Liver (tissue), 9 donors: Measurements from ENCODE around the gene MCCD1. TPM values are rescaled to one million over a fixed set of nuclear protein-coding genes. Genes with fewer than 3 reads are reported as not detected.
A peak's percentile ranks its signal among the peaks of the same experiment; 100 is the strongest.

Source experiments
- DNase-seq: peaks from one replicate; pipeline ENCODE4 v3.0.0-alpha.2; 2017; ENCODE audit warnings: low spot score
- H3K27ac ChIP-seq, 2 donors: one replicate each; pipeline ENCODE4 v1.7.0; 2013; ENCODE audit warnings: inconsistent platforms in 2 of 2, low read length in 2 of 2, control low read depth in 1 of 2, low read depth in 1 of 2, mild to moderate bottlenecking in 1 of 2
- H3K27me3 ChIP-seq, 4 donors: one replicate each; pipeline versions ENCODE4 v1.6.1 to v1.7.0; 2013; ENCODE audit warnings: low read length in 3 of 4, inconsistent platforms in 1 of 4, mild to moderate bottlenecking in 1 of 4, moderate library complexity in 1 of 4; ENCODE audit not compliant: control insufficient read depth in 4 of 4, insufficient read depth in 4 of 4
- H3K36me3 ChIP-seq, 4 donors: one replicate each; pipeline versions ENCODE4 v1.6.1 to v1.7.0; 2013; ENCODE audit warnings: low read length in 3 of 4, mild to moderate bottlenecking in 3 of 4, low read depth in 1 of 4, moderate library complexity in 1 of 4; ENCODE audit not compliant: control insufficient read depth in 4 of 4, insufficient read depth in 3 of 4
- H3K4me1 ChIP-seq, 4 donors: one replicate each; pipeline versions ENCODE4 v1.6.1 to v1.7.0; 2013; ENCODE audit warnings: low read length in 3 of 4, mild to moderate bottlenecking in 3 of 4, moderate library complexity in 1 of 4; ENCODE audit not compliant: control insufficient read depth in 4 of 4, insufficient read depth in 4 of 4
- H3K4me3 ChIP-seq, 3 donors: one replicate each; pipeline versions ENCODE4 v1.6.1 to v1.7.0; 2013; ENCODE audit warnings: low read length in 3 of 3, control low read depth in 1 of 3, low read depth in 1 of 3, mild to moderate bottlenecking in 1 of 3
- H3K9ac ChIP-seq, 2 donors: one replicate each; pipeline ENCODE4 v1.7.0; 2013; ENCODE audit warnings: low read length in 2 of 2, mild to moderate bottlenecking in 2 of 2, moderate library complexity in 2 of 2, control low read depth in 1 of 2, low read depth in 1 of 2
- H3K9me3 ChIP-seq, 4 donors: one replicate each; pipeline versions ENCODE4 v1.6.1 to v1.7.0; 2013; ENCODE audit warnings: low read length in 3 of 4; ENCODE audit not compliant: control insufficient read depth in 4 of 4
- ATF3 ChIP-seq: IDR thresholded peaks from 2 replicates; pipeline ENCODE4 v1.6.1; 2016; ENCODE audit warnings: antibody characterized with exemption
- CTCF ChIP-seq: fragments of 150-350 bp; IDR thresholded peaks from 2 replicates; pipeline ENCODE4 v1.5.1; 2017; ENCODE audit warnings: improper control_type of control experiment, low read depth, low read length; ENCODE audit not compliant: missing input control
- EGR1 ChIP-seq, 2 donors: IDR thresholded peaks; 2 replicates each; pipeline ENCODE4 v1.6.1; 2016 to 2018; ENCODE audit warnings: antibody characterized with exemption in 2 of 2, low read depth in 2 of 2
- FOXA1 ChIP-seq: IDR thresholded peaks from 2 replicates; pipeline ENCODE4 v1.6.1; 2016; ENCODE audit warnings: antibody characterized with exemption
- FOXA2 ChIP-seq: IDR thresholded peaks from 2 replicates; pipeline ENCODE4 v1.6.1; 2016; ENCODE audit warnings: antibody characterized with exemption
- HNF4A ChIP-seq, 2 donors: conservative IDR thresholded peaks; 2 replicates each; pipeline ENCODE4 v1.6.1; 2016; ENCODE audit warnings: antibody characterized with exemption in 2 of 2, mild to moderate bottlenecking in 2 of 2
- HNF4G ChIP-seq: IDR thresholded peaks from 2 replicates; pipeline ENCODE4 v1.6.1; 2016; ENCODE audit warnings: antibody characterized with exemption
- JUND ChIP-seq, 2 donors: IDR thresholded peaks; 2 replicates each; pipeline ENCODE4 v1.6.1; 2016; ENCODE audit warnings: antibody characterized with exemption in 2 of 2
- MAX ChIP-seq: IDR thresholded peaks from 2 replicates; pipeline ENCODE4 v1.6.1; 2016; ENCODE audit warnings: antibody characterized with exemption
- NR2F2 ChIP-seq: IDR thresholded peaks from 2 replicates; pipeline ENCODE4 v1.6.1; 2016; ENCODE audit warnings: antibody characterized with exemption
- RXRA ChIP-seq, 2 donors: IDR thresholded peaks; 2 replicates each; pipeline ENCODE4 v1.6.1; 2017 to 2018; ENCODE audit warnings: antibody characterized with exemption in 2 of 2, mild to moderate bottlenecking in 1 of 2
- SP1 ChIP-seq: IDR thresholded peaks from 2 replicates; pipeline ENCODE4 v1.6.1; 2018; ENCODE audit warnings: antibody characterized with exemption, mild to moderate bottlenecking
- YY1 ChIP-seq: IDR thresholded peaks from 2 replicates; pipeline ENCODE4 v1.6.1; 2016; ENCODE audit warnings: antibody characterized with exemption, mild to moderate bottlenecking
- WGBS: extraction: QIAGEN DNeasy Blood & Tissue Kit; methylation state at CpG from one replicate; pipeline ENCODE4 v1.1.7; 2013; 5-methylcytosine and 5-hydroxymethylcytosine counted together
- polyA plus RNA-seq, 2 donors: library from polyadenylated mRNA; stranded (reverse) in 1 of 2; unstranded in 1 of 2; fragments of 200-250 nt in 1 of 2; fragments of >200 nt in 1 of 2; fragmentation: Nextera tagmentation in 1 of 2; extraction: Ambion mirVana in 1 of 2; gene quantifications; one replicate each; pipeline versions ENCODE4 v1.2.1 to v1.2.3, GENCODE V29; 2013 to 2015
- total RNA-seq, 2 donors: library from RNA; depleted of rRNA; stranded (reverse); fragments of >200 nt; gene quantifications; one replicate each; pipeline ENCODE4 v1.2.3, GENCODE V29; 2014
- donor health status: healthy.
- donor health status: healthy.
- donor health status: healthy.
- donor health status: healthy.
- donor health status: healthy.

MCCD1 gene
- total and polyA plus RNA-seq, 4 donors, result 0.56 TPM; not detected in 3

GRCh38 chr6:31557443-31558317 lies 28.9 kb downstream of the MCCD1 start (continued):
- TF ChIP-seq CTCF (no peak), HNF4G (no peak), JUND (IDR thresholded peaks at IDR 0.05) (no peak), FOXA2 (no peak), FOXA1 (no peak), HNF4A (conservative IDR thresholded peaks at IDR 0.05) (no peak), EGR1 (IDR thresholded peaks at IDR 0.05; ENCODE audit: low read depth in 2 of 2) (no peak), ATF3 (no peak), SP1 (no peak)

- Histone ChIP-seq H3K4me1 (peaks cover 0 to 22% (median 7%) of the 10 kb centered on the region in 4 donors), H3K9me3 (no peaks in the 10 kb centered on the region), H3K9ac (no peak overlapping the region), H3K27ac (peak overlapping the region; percentile 55 to 84), H3K4me3 (no peak overlapping the region), H3K27me3 (no peaks in the 10 kb centered on the region), H3K36me3 (peaks cover 6 to 14% (median 11%) of the 10 kb centered on the region in 4 donors)
- TF ChIP-seq FOXA1 (no peak), SP1 (no peak), JUND (IDR thresholded peaks at IDR 0.05) (no peak), CTCF (no peak), RXRA (IDR thresholded peaks at IDR 0.05) (no peak), YY1 (no peak), EGR1 (IDR thresholded peaks at IDR 0.05; ENCODE audit: low read depth in 2 of 2) (no peak), HNF4A (conservative IDR thresholded peaks at IDR 0.05) (no peak), NR2F2 (no peak), HNF4G (no peak), MAX (no peak)
- DNase-seq, result no peak
- 89% methylated on average over 8 of the region's 8 CpGs for WGBS
Measured at GRCh38 chr6:31558318-31558625, 29.5 kb downstream of the MCCD1 start.

GRCh38 chr6:31558631-31559500 lies 30.1 kb downstream of the MCCD1 start:
- WGBS, result 85% methylated on average over 14 of the region's 14 CpGs
- H3K9ac ChIP-seq, result no peak overlapping the region
- H3K9me3 ChIP-seq, result no peaks in the 10 kb centered on the region
- peak overlapping the region; percentile 55 to 84 for H3K27ac ChIP-seq
- no peak for DNase-seq
- peaks cover 6 to 14% (median 11%) of the 10 kb centered on the region in 4 donors for H3K36me3 ChIP-seq
- no peaks in the 10 kb centered on the region for H3K27me3 ChIP-seq
- H3K4me1 ChIP-seq, result peaks cover 0 to 22% (median 7%) of the 10 kb centered on the region in 4 donors
- TF ChIP-seq JUND (IDR thresholded peaks at IDR 0.05) (no peak), ATF3 (no peak), NR2F2 (no peak)
- no peak overlapping the region for H3K4me3 ChIP-seq
